Measurements from ENCODE around the gene NUF2.

- TF ChIP-seq CTCF (IDR thresholded peaks at IDR 0.05; ENCODE audit: low read depth, low read length, missing input control) (no peak), EGR1 (IDR thresholded peaks at IDR 0.05; ENCODE audit: low read depth in 2 of 2) (no peak), REST (IDR thresholded peaks at IDR 0.05) (no peak)
Observed at GRCh38 chr1:163395790-163396189, 74.0 kb downstream of the NUF2 start.
